HepG2 (cell line): ENCODE measurements around the gene SBK2. TPM values are rescaled to one million over a fixed set of nuclear protein-coding genes. Genes with fewer than 3 reads are reported as not detected.
A peak's percentile ranks its signal among the peaks of the same experiment; 100 is the strongest.

Source experiments
- CBFB ChIP-seq: sonication (generic); formaldehyde crosslinking; IDR thresholded peaks from 2 replicates; pipeline ENCODE4 v1.4.0; 2020; ENCODE audit warnings: missing genetic modification reagents
- FOXO1 ChIP-seq: sonication (generic); formaldehyde crosslinking; IDR thresholded peaks from 2 replicates; pipeline ENCODE4 v1.4.0; 2020; ENCODE audit warnings: missing genetic modification reagents
- GATA4 ChIP-seq: sonication (generic); IDR thresholded peaks from 2 replicates; pipeline ENCODE4 v1.6.1; 2016; ENCODE audit warnings: antibody characterized with exemption, low read depth, borderline replicate concordance
- HNRNPLL ChIP-seq: fragments of 200-400 bp; formaldehyde crosslinking; IDR thresholded peaks from 2 replicates; pipeline ENCODE4 v1.6.1; 2017; ENCODE audit warnings: mild to moderate bottlenecking, low read depth, low read length; ENCODE audit not compliant: poor library complexity, severe bottlenecking
- ISL2 ChIP-seq: sonication (generic); formaldehyde crosslinking; IDR thresholded peaks from 2 replicates; pipeline ENCODE4 v1.5.0; 2020; ENCODE audit warnings: missing genetic modification reagents
- KDM5A ChIP-seq: fragments of 200-600 bp; sonication (generic); IDR thresholded peaks from 2 replicates; pipeline ENCODE4 v1.7.0; 2018; ENCODE audit warnings: antibody characterized with exemption, mild to moderate bottlenecking, low read length, borderline replicate concordance
- KDM5B ChIP-seq: sonication (generic); formaldehyde crosslinking; IDR thresholded peaks from 2 replicates; pipeline ENCODE4 v1.4.0; 2020; ENCODE audit warnings: missing genetic modification reagents, mild to moderate bottlenecking, borderline replicate concordance
- KLF11 ChIP-seq: IDR thresholded peaks from 2 replicates; pipeline ENCODE4 v1.6.1; 2016; ENCODE audit warnings: missing compliant biosample characterization
- KLF15 ChIP-seq: sonication (generic); formaldehyde crosslinking; IDR thresholded peaks from 2 replicates; pipeline ENCODE4 v1.8.1; 2023; ENCODE audit warnings: borderline replicate concordance, mild to moderate bottlenecking, inconsistent platforms, missing genetic modification reagents, mixed read lengths
- MED13 ChIP-seq: sonication (generic); formaldehyde crosslinking; IDR thresholded peaks from 2 replicates; pipeline ENCODE4 v1.5.0; 2020; ENCODE audit warnings: missing genetic modification reagents
- MZF1 ChIP-seq: sonication (generic); formaldehyde crosslinking; IDR thresholded peaks from 2 replicates; pipeline ENCODE4 v1.8.1; 2023; ENCODE audit warnings: mild to moderate bottlenecking, missing genetic modification reagents, borderline replicate concordance
- NFE2L1 ChIP-seq: sonication (generic); formaldehyde crosslinking; IDR thresholded peaks from 2 replicates; pipeline ENCODE4 v1.4.0; 2020; ENCODE audit warnings: missing genetic modification reagents, mild to moderate bottlenecking, borderline replicate concordance
- NFKB2 ChIP-seq: sonication (generic); formaldehyde crosslinking; IDR thresholded peaks from 2 replicates; pipeline ENCODE4 v1.4.0; 2020; ENCODE audit warnings: missing genetic modification reagents, borderline replicate concordance
- NR2F6 ChIP-seq, 2 experiments: IDR thresholded peaks; 2 replicates each; pipeline ENCODE4 v1.6.1; 2016; ENCODE audit warnings: antibody characterized with exemption in 1 of 2, mild to moderate bottlenecking in 1 of 2
- POGZ ChIP-seq: sonication (generic); formaldehyde crosslinking; IDR thresholded peaks from 2 replicates; pipeline ENCODE4 v1.4.0; 2020; ENCODE audit warnings: mild to moderate bottlenecking, missing genetic modification reagents
- RNF2 ChIP-seq: fragments of 450-650 bp; conservative IDR thresholded peaks from 2 replicates; pipeline ENCODE4 v1.6.1; 2016; ENCODE audit warnings: low read depth
- SMARCE1 ChIP-seq: fragments of 450-650 bp; IDR thresholded peaks from 2 replicates; pipeline ENCODE4 v1.6.1; 2017; ENCODE audit warnings: borderline replicate concordance
- ZNF24 ChIP-seq: fragments of 450-650 bp; IDR thresholded peaks from 2 replicates; pipeline ENCODE4 v1.6.1; 2017; ENCODE audit warnings: antibody characterized with exemption, mild to moderate bottlenecking
- ZNF264 ChIP-seq: sonication (generic); formaldehyde crosslinking; IDR thresholded peaks from 2 replicates; pipeline ENCODE4 v1.4.0; 2020; ENCODE audit warnings: missing genetic modification reagents
- ZNF44 ChIP-seq: sonication (generic); formaldehyde crosslinking; IDR thresholded peaks from 2 replicates; pipeline ENCODE4 v1.5.1; 2020; ENCODE audit warnings: mild to moderate bottlenecking, missing genetic modification reagents
- ZNF446 ChIP-seq: sonication (generic); formaldehyde crosslinking; IDR thresholded peaks from 2 replicates; pipeline ENCODE4 v1.5.0; 2020; ENCODE audit warnings: mild to moderate bottlenecking, missing genetic modification reagents
- polyA plus RNA-seq, 8 experiments: library from polyadenylated mRNA; depleted of rRNA in 3 of 8; stranded (reverse) in 7 of 8; unstranded in 1 of 8; fragments of >200 nt; fragmentation: Illumina TruSeq in 4 of 8; extraction: Trizol in 4 of 8; gene quantifications; 2 replicates each; pipeline versions ENCODE4 v1.2.1 to v1.2.3, GENCODE V29; 2011 to 2016; ENCODE audit warnings: low read depth in 4 of 8, missing spikeins in 1 of 8, mixed read lengths in 1 of 8; ENCODE audit not compliant: insufficient read depth in 1 of 8
- total RNA-seq, 5 experiments: library from RNA; depleted of rRNA; stranded (reverse); fragments of >200 nt; fragmentation: Illumina TruSeq; extraction: Trizol; gene quantifications; 2 replicates each; pipeline ENCODE4 v1.2.3, GENCODE V29; 2016; ENCODE audit warnings: low read depth in 1 of 5
- TF ChIP-seq, protein P1 (sequence below): sonication (generic); formaldehyde crosslinking; IDR thresholded peaks from 2 replicates; pipeline ENCODE4 v1.8.1; 2023; ENCODE audit warnings: mild to moderate bottlenecking, missing genetic modification reagents
- TF ChIP-seq, protein P2 (sequence below): sonication (generic); formaldehyde crosslinking; conservative IDR thresholded peaks from 2 replicates; pipeline ENCODE4 v1.8.1; 2023; ENCODE audit warnings: missing genetic modification reagents
- TF ChIP-seq, protein P3 (sequence below): sonication (generic); formaldehyde crosslinking; IDR thresholded peaks from 2 replicates; pipeline ENCODE4 v1.5.0; 2020; ENCODE audit warnings: missing genetic modification reagents
- TF ChIP-seq, protein P4 (sequence below): sonication (generic); formaldehyde crosslinking; IDR thresholded peaks from 2 replicates; pipeline ENCODE4 v1.8.0; 2022; ENCODE audit warnings: mild to moderate bottlenecking, missing genetic modification reagents, borderline replicate concordance
- TF ChIP-seq, protein P5 (sequence below): sonication (generic); formaldehyde crosslinking; IDR thresholded peaks from 2 replicates; pipeline ENCODE4 v1.8.0; 2022; ENCODE audit warnings: mild to moderate bottlenecking, missing genetic modification reagents, moderate library complexity

Gene SBK2
- total and polyA plus RNA-seq, 2 of the 13 experiments (the other 11 are each of a cell fraction or from before 2014, with no cell fraction given), result 0.24 TPM; not detected in 1

DNA sequence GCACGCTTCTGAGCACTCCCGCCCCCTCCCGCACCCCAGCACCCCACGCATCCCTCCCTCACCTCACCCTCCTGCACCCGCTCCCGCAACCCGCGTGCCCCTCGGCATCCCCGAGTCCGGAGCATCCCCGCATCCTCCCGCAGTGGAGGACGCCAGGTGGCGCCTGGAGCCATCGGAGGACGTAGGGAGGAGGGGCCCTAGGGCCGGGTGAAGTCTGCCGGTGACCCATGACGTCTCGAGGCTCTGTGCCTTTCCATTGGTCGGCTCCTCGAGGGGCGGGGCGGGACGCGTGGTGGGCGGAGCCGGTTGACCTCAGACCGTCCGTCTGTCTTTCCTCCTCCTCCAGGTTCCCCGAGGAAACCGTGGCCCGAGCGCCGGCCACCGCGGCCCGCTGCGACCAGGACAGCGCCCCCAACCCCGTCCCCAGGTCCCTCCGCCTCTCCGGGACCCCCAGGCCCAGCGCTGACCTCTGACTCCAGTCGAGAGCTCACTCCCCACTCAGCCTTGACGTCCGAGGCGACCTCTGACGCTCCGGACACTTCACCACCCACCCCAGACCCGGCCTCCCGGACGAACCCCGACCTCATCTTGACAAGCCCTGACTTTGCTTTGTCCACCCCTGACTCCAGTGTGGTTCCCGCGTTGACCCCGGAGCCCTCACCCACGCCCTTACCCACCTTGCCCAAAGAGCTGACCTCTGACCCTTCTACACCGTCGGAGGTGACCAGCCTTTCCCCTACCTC is 19.9 kb downstream of the SBK2 start (continued):
- TF ChIP-seq, protein P1, sequence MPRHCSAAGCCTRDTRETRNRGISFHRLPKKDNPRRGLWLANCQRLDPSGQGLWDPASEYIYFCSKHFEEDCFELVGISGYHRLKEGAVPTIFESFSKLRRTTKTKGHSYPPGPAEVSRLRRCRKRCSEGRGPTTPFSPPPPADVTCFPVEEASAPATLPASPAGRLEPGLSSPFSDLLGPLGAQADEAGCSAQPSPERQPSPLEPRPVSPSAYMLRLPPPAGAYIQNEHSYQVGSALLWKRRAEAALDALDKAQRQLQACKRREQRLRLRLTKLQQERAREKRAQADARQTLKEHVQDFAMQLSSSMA (CRISPR knock-in tag), result no peak
- TF ChIP-seq RNF2, result no peak
- no peak for TF ChIP-seq GATA4
- TF ChIP-seq NR2F6 (IDR thresholded peaks at IDR 0.05), result no peak; the same call in none of the 2 replicates
- peak; percentile 12 for TF ChIP-seq NR2F6 (CRISPR knock-in tag; IDR thresholded peaks at IDR 0.05)
- no peak for TF ChIP-seq MZF1 (CRISPR knock-in tag)
- no peak for TF ChIP-seq KDM5A
- TF ChIP-seq KDM5B, result peak; percentile 42
- no peak for TF ChIP-seq ZNF44 (CRISPR knock-in tag)
- TF ChIP-seq CBFB (CRISPR knock-in tag), result 0 out of 2 replicates have a peak, but pooled peaks have one; percentile 21
- TF ChIP-seq, protein P2, sequence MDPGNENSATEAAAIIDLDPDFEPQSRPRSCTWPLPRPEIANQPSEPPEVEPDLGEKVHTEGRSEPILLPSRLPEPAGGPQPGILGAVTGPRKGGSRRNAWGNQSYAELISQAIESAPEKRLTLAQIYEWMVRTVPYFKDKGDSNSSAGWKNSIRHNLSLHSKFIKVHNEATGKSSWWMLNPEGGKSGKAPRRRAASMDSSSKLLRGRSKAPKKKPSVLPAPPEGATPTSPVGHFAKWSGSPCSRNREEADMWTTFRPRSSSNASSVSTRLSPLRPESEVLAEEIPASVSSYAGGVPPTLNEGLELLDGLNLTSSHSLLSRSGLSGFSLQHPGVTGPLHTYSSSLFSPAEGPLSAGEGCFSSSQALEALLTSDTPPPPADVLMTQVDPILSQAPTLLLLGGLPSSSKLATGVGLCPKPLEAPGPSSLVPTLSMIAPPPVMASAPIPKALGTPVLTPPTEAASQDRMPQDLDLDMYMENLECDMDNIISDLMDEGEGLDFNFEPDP, result no peak
- TF ChIP-seq HNRNPLL, result peak; percentile 36
- no peak for TF ChIP-seq FOXO1 (CRISPR knock-in tag)
- TF ChIP-seq ISL2 (CRISPR knock-in tag), result peak; percentile 64; the same call in 1 of the 2 replicates
- TF ChIP-seq, protein P3, sequence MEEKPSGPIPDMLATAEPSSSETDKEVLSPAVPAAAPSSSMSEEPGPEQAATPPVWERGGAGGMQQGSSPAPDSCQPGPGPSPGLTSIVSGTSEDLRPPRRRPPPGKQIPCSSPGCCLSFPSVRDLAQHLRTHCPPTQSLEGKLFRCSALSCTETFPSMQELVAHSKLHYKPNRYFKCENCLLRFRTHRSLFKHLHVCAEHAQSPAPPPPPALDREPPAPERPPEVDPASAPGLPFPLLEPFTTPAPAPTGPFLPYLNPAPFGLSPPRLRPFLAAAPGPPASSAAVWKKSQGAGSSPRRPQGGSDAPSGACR (CRISPR knock-in tag), result 0 out of 2 replicates have a peak, but pooled peaks have one; percentile 25
- TF ChIP-seq SMARCE1, result no peak
- TF ChIP-seq, protein P4, sequence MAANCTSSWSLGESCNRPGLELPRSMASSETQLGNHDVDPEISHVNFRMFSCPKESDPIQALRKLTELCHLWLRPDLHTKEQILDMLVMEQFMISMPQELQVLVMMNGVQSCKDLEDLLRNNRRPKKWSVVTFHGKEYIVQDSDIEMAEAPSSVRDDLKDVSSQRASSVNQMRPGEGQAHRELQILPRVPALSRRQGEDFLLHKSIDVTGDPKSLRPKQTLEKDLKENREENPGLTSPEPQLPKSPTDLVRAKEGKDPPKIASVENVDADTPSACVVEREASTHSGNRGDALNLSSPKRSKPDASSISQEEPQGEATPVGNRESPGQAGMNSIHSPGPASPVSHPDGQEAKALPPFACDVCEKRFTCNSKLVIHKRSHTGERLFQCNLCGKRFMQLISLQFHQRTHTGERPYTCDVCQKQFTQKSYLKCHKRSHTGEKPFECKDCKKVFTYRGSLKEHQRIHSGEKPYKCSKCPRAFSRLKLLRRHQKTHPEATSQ (CRISPR knock-in tag), result no peak
- no peak for TF ChIP-seq ZNF446
- TF ChIP-seq MED13, result no peak
- TF ChIP-seq ZNF24, result no peak
- no peak for TF ChIP-seq NFE2L1
- 0 out of 2 replicates have a peak, but pooled peaks have one; percentile 38 for TF ChIP-seq KLF11 (CRISPR knock-in tag)
- TF ChIP-seq NFKB2 (CRISPR knock-in tag), result peak; percentile 76; the same call in 1 of the 2 replicates
- TF ChIP-seq ZNF264 (CRISPR knock-in tag), result no peak
- TF ChIP-seq, protein P5, sequence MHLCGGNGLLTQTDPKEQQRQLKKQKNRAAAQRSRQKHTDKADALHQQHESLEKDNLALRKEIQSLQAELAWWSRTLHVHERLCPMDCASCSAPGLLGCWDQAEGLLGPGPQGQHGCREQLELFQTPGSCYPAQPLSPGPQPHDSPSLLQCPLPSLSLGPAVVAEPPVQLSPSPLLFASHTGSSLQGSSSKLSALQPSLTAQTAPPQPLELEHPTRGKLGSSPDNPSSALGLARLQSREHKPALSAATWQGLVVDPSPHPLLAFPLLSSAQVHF (CRISPR knock-in tag), result no peak
- TF ChIP-seq POGZ, result 0 out of 2 replicates have a peak, but pooled peaks have one; percentile 21
- peak; percentile 36; the same call in 1 of the 2 replicates for TF ChIP-seq KLF15 (CRISPR knock-in tag)
